ENCODE data around the gene HOXB2. TPM values are rescaled to one million over a fixed set of nuclear protein-coding genes. Genes with fewer than 3 reads are reported as not detected.

The HOXB2 gene
- total RNA-seq, 1 donor from 2014 or later = 15.2 TPM

DNA sequence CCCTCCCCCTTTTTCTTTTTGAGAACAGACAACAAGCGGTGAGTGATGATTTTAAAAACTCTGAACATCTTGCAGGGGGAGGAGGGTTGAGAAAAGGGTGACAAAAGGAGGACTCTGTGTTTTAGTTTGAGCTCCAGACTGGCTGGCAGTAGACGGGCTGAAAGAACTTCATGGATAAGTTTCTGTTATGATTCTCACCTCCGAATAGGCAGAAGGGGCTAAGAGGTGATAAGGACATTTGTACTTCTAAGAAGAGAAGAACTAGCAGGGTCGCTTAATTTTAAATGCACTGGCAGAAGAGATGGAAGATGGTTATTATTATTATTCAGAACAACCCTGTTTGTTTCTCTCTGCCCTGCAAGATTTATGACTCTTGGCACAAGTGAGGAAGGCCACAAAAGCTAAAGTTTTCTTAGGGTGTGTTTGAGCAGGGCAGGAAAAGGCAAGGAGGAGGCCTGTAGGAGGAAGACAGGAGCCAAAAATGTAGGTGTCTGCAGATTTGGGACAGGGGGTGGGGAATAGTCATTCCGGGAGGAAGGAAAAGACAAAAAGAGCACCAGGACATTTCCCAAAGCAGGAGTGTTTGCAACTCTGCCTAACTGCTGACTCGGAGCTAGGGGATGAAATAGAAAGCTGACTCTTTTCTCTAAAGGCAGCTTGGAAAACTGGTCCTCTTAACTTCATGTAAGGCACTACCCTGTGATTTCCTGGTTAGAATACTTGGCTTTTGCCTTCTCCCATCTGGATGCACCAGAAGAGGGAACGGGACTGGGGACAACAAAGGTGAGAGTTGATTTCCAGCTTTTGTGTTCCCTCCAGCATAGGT, 11.9 kb upstream of the HOXB2 start:
- TF ChIP-seq, protein P1, sequence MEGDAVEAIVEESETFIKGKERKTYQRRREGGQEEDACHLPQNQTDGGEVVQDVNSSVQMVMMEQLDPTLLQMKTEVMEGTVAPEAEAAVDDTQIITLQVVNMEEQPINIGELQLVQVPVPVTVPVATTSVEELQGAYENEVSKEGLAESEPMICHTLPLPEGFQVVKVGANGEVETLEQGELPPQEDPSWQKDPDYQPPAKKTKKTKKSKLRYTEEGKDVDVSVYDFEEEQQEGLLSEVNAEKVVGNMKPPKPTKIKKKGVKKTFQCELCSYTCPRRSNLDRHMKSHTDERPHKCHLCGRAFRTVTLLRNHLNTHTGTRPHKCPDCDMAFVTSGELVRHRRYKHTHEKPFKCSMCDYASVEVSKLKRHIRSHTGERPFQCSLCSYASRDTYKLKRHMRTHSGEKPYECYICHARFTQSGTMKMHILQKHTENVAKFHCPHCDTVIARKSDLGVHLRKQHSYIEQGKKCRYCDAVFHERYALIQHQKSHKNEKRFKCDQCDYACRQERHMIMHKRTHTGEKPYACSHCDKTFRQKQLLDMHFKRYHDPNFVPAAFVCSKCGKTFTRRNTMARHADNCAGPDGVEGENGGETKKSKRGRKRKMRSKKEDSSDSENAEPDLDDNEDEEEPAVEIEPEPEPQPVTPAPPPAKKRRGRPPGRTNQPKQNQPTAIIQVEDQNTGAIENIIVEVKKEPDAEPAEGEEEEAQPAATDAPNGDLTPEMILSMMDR (IDR thresholded peaks at IDR 0.05; ENCODE audit: insufficient read depth, low read length, poor library complexity, severe bottlenecking) = no peak
- peaks cover 6% of the 10 kb centered on the region for H3K36me3 ChIP-seq (ENCODE audit: control insufficient read depth, insufficient read depth, low read length)
- no peak for DNase-seq (ENCODE audit: low read depth)
- no peaks in the 10 kb centered on the region for H3K27me3 ChIP-seq (ENCODE audit: control insufficient read depth, insufficient read depth, low read length)
- H3K4me3 ChIP-seq (ENCODE audit: low read depth, low read length) = peak overlapping the region; percentile 8

DNA sequence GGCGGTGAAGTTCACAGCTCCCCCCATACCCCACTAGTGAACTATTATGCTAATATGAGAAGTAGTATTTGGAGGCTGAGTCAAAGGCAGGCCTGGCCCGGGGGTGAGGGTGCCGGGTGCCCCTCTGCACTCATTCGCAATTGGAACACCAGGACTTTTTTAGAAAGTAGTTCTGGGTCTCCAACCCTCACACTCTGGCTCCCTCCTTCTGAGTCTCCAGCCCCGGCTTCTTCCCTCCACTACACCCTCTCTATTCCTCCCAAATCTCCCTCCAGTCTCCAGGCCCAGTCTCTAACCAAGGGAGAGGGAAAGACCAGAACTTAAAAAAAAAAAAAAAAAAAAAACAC, 11.3 kb upstream of the HOXB2 start:
- DNase-seq (ENCODE audit: low read depth) = no peak
- peak overlapping the region; percentile 54 for H3K4me3 ChIP-seq (ENCODE audit: low read depth, low read length)
- TF ChIP-seq, protein P1 (IDR thresholded peaks at IDR 0.05; ENCODE audit: insufficient read depth, low read length, poor library complexity, severe bottlenecking) = no peak
- peaks cover 6% of the 10 kb centered on the region for H3K36me3 ChIP-seq (ENCODE audit: control insufficient read depth, insufficient read depth, low read length)
- H3K27me3 ChIP-seq (ENCODE audit: control insufficient read depth, insufficient read depth, low read length) = no peaks in the 10 kb centered on the region

GRCh38 chr17:48555258-48556228, 10.6 kb upstream of the HOXB2 start:
- DNase-seq (ENCODE audit: low read depth) = peak; percentile 90
- H3K4me3 ChIP-seq (ENCODE audit: low read depth, low read length) = peak overlapping the region; percentile 54

DNA sequence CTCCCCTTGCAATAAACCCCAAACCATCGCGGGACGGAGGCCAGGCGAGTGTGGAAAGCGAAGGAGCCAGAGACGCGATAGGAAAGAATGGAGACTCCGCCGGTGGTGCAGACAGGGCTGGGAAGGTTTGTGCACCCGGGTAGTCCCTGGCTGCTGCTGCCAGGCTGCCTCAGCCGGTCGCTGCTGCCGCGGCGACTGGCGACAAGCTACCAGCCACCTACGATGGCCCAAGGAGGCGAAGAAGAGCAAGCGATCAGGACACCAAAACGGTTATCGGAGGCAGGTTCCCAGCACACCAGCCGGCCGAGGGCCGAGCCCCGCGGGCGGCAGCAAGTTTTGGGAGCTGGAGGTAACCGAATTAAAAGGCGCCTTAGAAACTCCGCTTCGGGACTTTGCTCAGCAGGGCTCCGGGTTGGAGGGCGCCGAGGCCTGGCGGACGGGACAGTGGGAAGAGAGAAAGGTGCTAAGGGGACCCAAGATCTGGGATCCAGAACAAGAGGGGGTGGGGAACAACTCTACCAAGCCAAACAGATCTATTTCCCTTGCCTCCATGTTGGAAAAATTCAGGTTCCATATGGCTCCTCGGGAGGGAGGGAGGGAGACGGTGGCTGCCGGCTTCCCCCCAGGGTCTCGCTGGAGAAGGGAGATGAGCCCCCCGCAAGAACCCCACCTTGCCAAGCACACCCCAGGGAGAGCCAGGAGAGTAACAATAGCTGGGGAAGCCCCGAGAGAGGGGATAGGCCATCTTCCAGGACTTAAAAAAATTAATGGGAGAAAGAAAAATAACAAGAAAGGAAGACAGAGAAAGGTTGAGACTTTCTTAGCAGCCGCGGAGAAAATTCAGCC, 9.7 kb upstream of the HOXB2 start:
- DNase-seq (ENCODE audit: low read depth) = no peak
- peaks cover 8% of the 10 kb centered on the region for H3K36me3 ChIP-seq (ENCODE audit: control insufficient read depth, insufficient read depth, low read length)
- TF ChIP-seq, protein P1 (IDR thresholded peaks at IDR 0.05; ENCODE audit: insufficient read depth, low read length, poor library complexity, severe bottlenecking) = no peak
- no peaks in the 10 kb centered on the region for H3K27me3 ChIP-seq (ENCODE audit: control insufficient read depth, insufficient read depth, low read length)
- H3K4me3 ChIP-seq (ENCODE audit: low read depth, low read length) = peak overlapping the region; percentile 54

More at GRCh38 chr17:48555258-48556228, 10.6 kb upstream of the HOXB2 start:
- Histone ChIP-seq H3K36me3 (ENCODE audit: control insufficient read depth, insufficient read depth, low read length) (peaks cover 7% of the 10 kb centered on the region), H3K27me3 (ENCODE audit: control insufficient read depth, insufficient read depth, low read length) (no peaks in the 10 kb centered on the region)
- TF ChIP-seq, protein P1 (IDR thresholded peaks at IDR 0.05; ENCODE audit: insufficient read depth, low read length, poor library complexity, severe bottlenecking) = no peak

DNA sequence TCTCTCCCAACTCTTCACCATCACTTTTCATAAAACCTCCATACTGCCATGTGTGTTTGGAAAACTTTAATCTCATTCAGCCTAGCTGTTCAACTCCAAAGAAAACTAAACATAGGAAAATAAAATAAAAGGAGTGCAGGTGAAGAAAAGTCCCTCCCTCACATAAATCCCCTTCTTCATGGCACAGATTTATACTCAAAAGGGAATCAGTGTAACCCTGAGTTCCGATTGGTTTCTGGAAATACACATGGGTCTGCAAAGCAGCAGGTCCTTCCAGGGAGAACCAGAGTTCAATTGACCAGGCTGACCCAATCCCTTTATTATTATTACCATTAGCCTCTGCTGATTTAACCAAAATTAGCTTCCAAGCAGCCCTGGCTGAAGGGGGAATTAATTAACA, 8.9 kb upstream of the HOXB2 start:
- Histone ChIP-seq H3K27me3 (ENCODE audit: control insufficient read depth, insufficient read depth, low read length) (no peaks in the 10 kb centered on the region), H3K36me3 (ENCODE audit: control insufficient read depth, insufficient read depth, low read length) (peaks cover 8% of the 10 kb centered on the region), H3K4me3 (ENCODE audit: low read depth, low read length) (peak overlapping the region; percentile 54)
- DNase-seq (ENCODE audit: low read depth) = no peak
- TF ChIP-seq, protein P1 (IDR thresholded peaks at IDR 0.05; ENCODE audit: insufficient read depth, low read length, poor library complexity, severe bottlenecking) = no peak

Measured in kidney epithelial cell (primary cell).